GM12891 (cell line): ENCODE measurements around the gene ADCY1.

Experiments
- DNase-seq: peaks from one replicate; pipeline ENCODE4 v3.0.0; 2011; ENCODE audit warnings: low spot score; ENCODE audit not compliant: insufficient read length
- FAIRE-seq: peaks from 2 replicates; lab custom pipeline; 2011; peaks lifted over from hg19 to GRCh38; lab: Jason Lieb, UNC
- PAX5 ChIP-seq: IDR thresholded peaks from 2 replicates; pipeline ENCODE4 v1.6.1; 2011; ENCODE audit warnings: low read length, moderate library complexity, mild to moderate bottlenecking; ENCODE audit not compliant: insufficient read depth, severe bottlenecking
- POLR2A ChIP-seq: IDR thresholded peaks from 2 replicates; pipeline ENCODE4 v1.6.1; 2011; ENCODE audit warnings: low read depth, low read length, control low read depth
- POLR2AphosphoS5 ChIP-seq: IDR thresholded peaks from 2 replicates; pipeline ENCODE4 v1.6.1; 2011; ENCODE audit warnings: low read depth, low read length, control low read depth
- POU2F2 ChIP-seq: IDR thresholded peaks from 2 replicates; pipeline ENCODE4 v1.6.1; 2011; ENCODE audit warnings: low read depth, mild to moderate bottlenecking, control low read depth, low read length, moderate library complexity
- SPI1 ChIP-seq: IDR thresholded peaks from 2 replicates; pipeline ENCODE4 v1.6.1; 2011; ENCODE audit warnings: low read depth, low read length, control low read depth
- TAF1 ChIP-seq: IDR thresholded peaks from 2 replicates; pipeline ENCODE4 v1.6.1; 2011; ENCODE audit warnings: low read depth, low read length, control low read depth

The ADCY1 gene

DNA sequence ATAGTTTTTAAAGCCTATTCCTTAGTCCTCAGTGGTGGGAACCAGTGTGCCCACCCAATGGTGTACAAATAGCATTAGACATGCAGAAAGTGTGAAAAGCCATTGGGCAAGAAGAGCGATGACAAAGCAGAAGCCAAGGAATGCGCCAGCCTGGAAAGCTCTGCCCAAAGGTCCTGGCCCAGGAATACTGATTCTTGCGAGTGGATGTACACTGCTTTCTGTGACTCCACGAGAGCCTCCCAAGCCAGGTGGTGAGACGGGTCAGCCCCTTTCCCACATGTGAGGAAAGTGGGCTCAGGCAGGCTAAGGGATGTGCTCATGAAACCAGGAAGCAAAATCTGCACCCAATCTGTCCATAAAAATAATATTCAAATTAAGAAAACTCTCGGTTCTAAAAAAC is 106.6 kb downstream of the ADCY1 start:
- TF ChIP-seq TAF1 = no peak
- TF ChIP-seq PAX5 = no peak
- TF ChIP-seq POLR2A = no peak
- TF ChIP-seq POU2F2 = no peak
- no peak for TF ChIP-seq SPI1
- TF ChIP-seq POLR2AphosphoS5 = no peak
- no peak for DNase-seq
- no peak for FAIRE-seq

DNA sequence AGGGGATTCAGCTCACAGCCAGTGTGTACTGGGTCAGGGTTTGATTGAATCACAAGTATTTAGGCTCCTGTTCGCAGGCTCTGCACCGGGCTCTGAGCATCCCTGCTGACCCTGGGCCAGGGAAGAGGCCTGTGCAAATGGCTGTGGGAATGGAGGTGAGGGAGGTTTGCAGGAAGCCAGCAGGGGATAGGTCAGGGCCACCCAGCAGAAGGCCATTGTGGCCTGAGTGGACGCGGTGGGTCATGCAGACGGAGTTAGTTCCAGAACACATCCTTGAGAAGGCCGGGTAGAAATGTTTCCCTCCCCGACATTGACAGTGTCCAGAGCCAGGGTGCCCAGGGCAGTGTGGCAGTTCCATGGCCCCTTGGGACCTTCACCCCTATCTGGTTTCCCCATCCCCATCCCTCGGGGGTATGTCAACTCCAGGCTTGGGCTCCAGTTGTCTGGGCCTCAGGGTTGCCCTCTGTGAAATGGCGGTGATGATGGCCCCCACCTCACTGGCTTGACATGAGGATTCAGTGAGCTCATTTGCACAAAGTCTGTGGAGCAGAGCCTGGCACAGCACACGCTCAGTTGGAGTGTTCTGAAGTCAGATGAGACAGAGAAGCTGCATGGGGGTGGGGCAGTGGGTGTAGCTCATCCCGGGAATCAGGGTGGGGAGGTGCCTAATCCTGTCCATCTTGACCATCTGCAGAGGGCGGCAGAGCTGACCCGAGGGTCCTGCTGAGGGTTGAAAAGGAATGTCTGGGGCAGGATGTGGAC is 107.6 kb downstream of the ADCY1 start:
- FAIRE-seq = no peak
- TF ChIP-seq TAF1 = no peak
- TF ChIP-seq POLR2A = no peak
- no peak for TF ChIP-seq POLR2AphosphoS5
- TF ChIP-seq POU2F2 = no peak
- TF ChIP-seq PAX5 = no peak
- no peak for TF ChIP-seq SPI1
- DNase-seq = no peak

DNA sequence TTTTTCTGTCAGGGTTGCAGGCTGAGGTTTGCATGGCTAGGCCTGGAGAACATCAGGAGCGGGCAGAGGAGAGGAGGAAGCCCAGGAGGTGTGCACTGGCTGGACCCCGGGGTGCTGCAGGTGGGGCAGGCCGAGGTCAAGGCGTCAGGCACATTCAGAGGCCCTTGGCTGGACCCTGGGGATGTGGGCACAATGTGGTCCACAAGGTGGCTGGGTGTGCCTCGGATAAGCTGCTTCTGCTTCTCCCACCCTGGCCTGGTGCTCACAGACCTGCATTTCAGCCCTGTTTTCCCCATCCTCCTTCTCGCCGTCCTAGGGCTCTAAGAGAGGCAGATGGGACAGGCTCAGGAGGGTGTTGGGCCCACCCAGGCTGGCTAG is 108.2 kb downstream of the ADCY1 start:
- FAIRE-seq (no peak), DNase-seq (no peak)
- TF ChIP-seq SPI1 = no peak
- TF ChIP-seq POU2F2 = no peak

DNA sequence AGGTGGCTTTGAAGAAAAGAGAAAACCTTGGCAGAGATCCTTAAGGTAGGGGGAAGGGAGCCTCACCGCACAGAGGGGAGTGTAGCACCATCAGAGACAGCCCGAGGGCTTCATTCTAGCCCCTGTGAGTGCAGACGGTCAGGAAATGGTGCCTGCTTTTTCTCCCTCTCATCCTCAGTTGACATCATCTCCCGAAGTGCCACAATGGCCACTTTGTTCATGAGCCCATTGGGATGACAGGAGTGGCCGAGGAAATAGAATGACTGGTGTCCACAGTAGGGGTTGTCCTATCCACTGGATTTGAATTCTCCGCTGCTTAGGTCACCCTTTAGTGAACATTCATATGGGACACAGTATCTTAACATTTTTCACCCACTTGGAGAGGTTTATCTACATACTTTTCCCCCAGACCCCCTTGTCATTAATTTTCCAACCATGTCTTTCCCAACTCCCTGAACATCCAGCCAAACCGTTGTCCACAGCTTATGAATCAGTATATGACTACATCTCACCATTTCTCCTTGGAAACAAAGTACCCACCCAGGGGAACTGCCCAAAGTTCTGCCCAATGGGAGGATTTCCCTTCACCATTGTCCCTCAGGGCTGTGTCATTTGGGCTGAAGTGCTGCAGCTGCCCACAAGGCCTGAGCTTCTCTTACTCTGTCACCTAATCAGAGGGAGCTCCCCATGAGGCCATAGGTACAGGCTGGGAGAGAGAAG is 108.8 kb downstream of the ADCY1 start:
- TF ChIP-seq POLR2AphosphoS5 (no peak), PAX5 (no peak), POLR2A (no peak), POU2F2 (no peak), SPI1 (no peak), TAF1 (no peak)
- FAIRE-seq = no peak
- DNase-seq = no peak

DNA sequence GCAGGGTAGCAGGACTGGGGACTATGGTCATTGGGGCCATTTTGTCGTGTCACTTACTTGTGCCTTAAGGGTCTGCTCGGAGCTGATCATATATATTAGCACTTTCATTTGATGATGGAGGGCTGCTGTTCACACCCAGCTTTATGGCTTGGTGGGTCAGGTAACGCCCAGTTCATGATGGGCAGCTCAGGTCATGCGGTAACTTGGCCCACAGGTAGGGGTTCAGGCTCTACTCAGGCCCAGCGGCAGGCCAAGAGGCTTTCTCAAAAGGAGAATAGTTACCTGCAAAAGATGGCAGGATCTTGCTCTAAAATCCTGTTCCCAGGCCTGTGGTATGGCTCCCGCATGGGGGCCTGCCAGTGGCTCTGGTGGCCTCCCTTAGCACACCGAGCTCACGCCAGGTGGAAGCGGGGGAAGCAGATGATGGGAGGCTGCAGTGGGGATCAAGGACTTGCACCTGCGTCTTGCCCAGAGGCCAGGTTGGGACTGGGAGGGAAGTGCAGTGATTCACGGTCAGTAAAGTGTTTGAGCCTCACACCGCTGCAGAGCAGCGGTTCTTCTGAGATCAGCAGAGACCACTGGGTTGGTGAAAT is 109.5 kb downstream of the ADCY1 start:
- DNase-seq = no peak
- FAIRE-seq = no peak
- TF ChIP-seq POU2F2 (no peak), SPI1 (no peak), POLR2AphosphoS5 (no peak), PAX5 (no peak), TAF1 (no peak), POLR2A (no peak)

DNA sequence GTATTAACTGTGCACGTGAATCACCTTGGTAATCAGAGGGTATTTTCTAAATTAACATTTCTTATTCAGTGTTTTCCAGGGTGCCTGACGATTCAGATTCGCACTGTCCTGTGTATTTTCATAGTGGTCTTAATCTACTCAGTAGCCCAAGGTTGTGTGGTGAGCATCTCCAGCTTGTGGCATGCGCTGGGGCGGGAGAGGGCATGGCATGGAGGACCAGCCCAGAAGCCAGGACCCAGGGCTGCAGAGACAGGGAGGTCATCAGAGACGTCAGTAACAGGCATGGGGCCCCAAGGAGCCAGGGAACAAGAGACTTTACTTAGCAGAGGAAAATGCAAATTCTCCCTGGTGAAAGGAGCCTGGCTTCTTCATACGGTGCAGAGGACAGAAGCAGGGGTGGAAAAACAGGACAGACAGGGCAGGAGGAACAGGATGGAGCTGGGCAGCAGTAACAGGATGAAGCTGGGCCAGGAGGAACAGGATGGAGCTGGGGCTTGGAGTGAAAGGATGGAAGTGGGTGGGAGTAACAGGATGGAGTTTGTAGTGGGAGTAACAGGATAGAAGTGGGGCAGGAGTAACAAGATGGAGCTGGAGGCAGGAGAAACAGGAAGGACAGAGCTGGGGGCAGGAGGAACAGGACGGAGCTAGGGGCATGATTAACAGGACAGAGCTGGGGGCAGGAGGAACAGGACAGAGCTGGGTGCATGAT is 110.9 kb downstream of the ADCY1 start:
- no peak for FAIRE-seq
- TF ChIP-seq TAF1 (no peak), POLR2A (no peak), POU2F2 (no peak), PAX5 (no peak), SPI1 (no peak), POLR2AphosphoS5 (no peak)
- DNase-seq = no peak

DNA sequence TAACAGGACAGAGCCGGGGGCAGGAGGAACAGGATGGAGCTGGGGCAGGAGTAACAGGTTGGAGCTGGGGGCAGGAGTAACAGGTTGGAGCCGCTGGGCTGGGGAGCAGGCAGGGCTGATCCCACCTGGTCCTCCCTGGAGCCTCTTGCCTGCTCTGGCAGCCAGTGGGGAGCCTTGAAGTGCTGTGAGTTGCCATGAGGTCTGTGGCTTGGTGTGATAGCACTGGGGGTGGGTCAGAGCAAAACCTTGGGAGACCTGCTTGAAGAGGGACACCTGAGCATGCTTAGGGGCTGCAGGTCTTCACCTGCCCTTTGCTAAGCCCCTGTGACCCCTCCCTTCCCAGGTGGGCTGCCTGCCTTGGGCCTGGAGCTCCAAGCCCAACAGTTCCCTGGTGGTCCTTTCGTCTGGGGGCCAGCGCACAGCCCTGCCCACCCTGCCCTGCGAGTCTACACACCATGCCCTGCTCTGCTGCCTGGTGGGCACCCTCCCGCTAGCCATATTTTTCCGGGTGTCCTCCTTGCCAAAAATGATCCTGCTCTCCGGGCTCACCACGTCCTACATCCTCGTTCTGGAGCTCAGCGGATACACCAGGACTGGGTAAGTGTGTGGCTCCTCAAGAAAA is 111.6 kb downstream of the ADCY1 start:
- no peak for TF ChIP-seq PAX5
- no peak for TF ChIP-seq POU2F2
- no peak for TF ChIP-seq TAF1
- TF ChIP-seq POLR2AphosphoS5 = no peak
- TF ChIP-seq SPI1 = no peak
- no peak for TF ChIP-seq POLR2A
- FAIRE-seq (no peak), DNase-seq (no peak)

DNA sequence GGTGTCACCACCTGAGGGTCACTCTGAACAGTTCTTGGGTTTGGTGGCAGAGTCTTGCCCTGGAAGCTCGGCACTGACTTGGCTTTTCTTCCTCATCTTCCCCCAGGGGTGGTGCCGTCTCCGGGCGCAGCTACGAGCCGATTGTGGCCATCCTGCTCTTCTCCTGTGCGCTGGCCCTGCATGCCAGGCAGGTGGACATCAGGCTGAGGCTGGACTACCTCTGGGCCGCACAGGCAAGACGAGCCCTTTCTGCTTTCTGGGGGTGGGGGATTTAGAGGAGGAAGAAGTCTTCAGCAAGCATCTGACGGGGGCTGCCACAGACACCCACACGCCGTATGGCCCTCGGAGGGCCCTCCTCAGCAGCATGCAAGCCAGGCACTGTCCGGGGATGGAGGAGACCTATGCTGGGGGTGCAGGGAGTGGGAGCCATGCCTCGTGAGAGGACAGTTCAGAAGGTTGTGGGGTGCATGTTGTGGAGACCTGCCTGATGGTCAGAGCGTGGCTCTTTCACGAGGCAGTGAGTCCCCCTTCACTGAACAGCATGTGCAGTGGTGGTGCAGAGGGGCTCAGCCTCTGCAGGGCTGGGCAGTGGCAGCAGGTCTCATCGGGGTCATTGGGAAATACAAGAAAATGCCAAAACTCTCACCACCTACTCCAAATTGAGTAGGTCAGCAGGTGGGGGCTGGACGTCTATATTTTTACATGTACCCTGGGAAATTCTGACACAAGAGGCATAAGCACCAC is 112.4 kb downstream of the ADCY1 start:
- TF ChIP-seq POU2F2 = no peak
- TF ChIP-seq SPI1 = no peak
- TF ChIP-seq POLR2AphosphoS5 = no peak
- no peak for TF ChIP-seq TAF1
- no peak for TF ChIP-seq POLR2A
- TF ChIP-seq PAX5 = no peak
- FAIRE-seq (no peak), DNase-seq (no peak)
